Stimulated activated CD4-positive, alpha-beta T cell treated with anti-CD3 and anti-CD28 coated beads, TNF-alpha, amount 100 ng/mL, for 48 hours (primary cell): ENCODE measurements around the gene GNPTG.

Source experiments
- DNase-seq, 3 donors: peaks; one replicate each; pipeline ENCODE4 v3.0.0-alpha.2; 2020; ENCODE audit warnings: low read depth in 3 of 3

The GNPTG gene

DNA sequence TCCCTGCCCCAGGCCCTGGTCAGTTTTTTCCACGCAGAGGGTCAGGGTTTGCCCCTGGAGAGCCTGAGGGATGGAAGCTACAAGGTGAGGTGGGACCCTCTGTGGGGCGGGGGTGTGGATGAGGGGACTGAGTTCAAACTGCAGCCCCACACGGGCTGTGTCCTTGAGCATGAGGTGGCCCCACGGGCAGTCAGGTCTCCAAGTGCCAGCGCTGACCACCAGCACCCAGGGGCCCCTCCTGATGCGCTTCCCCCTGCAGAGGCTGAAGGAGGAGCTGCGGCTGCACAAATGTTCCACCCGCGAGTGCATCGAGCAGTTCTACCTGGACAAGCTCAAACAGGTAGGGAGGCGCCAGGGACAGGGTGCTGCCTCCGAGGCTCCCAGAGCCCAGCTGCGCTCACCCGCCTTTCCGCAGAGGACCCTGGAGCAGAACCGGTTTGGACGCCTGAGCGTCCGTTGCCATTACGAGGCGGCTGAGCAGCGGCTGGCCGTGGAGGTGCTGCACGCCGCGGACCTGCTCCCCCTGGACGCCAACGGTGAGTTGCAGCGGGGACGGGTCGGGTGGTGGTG is 4.4 kb upstream of the GNPTG start:
- no peak for DNase-seq

DNA sequence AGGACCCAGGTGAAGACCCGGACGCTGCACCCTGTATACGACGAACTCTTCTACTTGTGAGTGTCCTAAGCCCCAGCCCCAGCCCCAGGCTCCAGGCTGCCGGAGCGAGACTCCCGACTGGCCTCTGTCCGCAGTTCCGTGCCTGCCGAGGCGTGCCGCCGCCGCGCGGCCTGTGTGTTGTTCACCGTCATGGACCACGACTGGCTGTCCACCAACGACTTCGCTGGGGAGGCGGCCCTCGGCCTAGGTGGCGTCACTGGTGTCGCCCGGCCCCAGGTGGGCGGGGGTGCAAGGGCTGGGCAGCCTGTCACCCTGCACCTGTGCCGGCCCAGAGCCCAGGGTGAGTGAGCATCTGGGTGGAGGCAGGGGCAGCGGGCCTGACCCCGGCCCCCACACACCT is 3.8 kb upstream of the GNPTG start:
- DNase-seq: no peak

DNA sequence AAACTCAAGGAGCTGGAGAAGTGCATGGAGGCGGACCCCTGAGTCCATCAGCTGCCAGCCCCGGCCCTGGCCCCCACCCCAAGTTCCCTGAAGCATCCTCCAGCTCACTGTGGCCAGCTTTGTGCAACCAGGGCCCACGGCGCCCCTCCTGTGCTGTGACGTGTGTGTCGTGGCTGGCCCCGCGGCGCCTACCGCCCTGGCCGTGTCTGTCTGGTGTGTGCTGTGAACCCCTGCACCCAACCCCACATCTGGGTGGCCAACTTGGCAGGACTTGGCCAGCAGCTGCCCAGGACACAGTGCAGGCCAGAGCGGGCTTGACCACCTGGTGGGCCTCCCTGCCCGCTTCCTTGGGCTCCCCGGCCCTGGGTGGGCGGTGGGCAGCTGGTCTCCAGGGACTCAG is 3.3 kb upstream of the GNPTG start:
- no peak for DNase-seq

DNA sequence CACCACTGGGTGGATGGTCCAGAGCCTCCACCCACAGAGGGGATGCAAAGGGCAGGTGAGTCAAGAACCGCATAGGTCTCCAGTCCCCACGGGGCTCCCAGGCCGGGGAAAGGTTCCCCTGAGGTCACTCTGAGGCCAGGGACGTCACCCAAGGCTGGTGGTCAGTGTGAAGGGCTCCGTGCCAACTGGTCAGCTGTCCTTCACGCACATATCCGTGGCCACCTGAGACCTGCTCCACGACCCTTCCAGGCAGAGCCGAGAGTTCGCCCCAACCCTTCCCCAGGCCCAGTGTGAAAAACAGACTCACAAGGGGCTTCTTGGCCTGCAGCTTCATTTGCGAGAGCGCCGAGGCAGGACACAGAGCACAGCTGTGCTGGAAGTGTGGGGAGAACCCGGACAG is 2.8 kb upstream of the GNPTG start:
- DNase-seq: no peak

DNA sequence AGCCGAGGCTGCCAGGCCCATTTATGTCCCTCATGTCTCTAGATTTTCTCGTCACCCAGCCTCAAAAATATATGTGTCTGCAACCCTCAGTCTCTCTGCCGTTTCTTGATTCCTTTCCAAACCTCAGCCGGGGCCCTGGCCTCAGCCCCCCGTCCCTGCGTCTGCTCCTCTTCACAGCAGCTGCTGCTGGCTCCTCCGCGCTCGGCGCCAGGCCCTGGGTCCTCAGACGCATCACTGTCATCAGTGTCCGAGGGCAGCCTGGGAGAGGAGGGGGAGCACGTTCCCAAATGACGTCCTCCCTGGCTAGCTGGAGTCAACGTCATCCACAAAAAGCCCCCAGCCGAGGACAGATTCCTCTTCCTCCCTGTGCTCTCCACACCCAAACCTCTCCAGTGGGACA is 2.4 kb upstream of the GNPTG start:
- DNase-seq: no peak

DNA sequence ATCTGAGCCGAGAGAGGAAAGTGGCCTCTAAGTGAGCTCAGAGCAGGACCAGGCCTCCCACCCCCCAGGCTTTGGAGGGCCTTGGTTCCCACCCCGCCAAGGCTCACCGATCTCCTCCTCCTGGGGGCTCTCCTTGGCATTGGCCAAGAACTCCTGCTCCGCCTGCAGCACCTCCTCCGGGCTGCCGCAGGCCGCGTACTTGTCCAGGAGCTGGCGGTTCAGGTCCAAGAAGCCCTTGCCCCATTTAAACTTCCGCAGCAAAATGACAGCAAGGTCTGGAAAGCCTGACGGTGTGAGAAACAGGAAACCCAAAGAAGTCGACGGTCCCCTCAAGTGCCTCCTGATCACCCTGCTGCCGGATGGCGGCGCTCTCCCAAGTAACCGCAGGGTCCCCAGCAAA is 1.8 kb upstream of the GNPTG start:
- DNase-seq: no peak

DNA sequence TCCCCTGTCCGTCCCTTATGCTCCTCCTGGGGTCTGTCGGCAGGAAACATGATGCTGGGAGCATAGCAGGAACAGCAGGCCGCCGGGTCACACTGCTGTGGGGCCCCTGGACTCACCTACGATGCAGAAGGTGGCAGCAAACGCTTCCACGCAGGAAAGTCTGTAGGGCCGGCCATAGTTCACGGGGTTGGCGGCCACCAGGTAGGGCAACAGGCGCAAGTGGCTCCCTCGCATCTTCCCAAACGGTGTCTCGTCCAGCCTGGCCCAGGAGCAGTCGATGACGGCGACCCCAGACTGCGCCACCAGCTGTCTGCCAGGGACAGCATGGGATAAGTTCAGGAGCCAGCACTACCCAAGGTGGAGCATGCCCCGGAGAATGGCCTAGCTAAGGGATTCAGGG is 1.0 kb upstream of the GNPTG start:
- DNase-seq: no peak

DNA sequence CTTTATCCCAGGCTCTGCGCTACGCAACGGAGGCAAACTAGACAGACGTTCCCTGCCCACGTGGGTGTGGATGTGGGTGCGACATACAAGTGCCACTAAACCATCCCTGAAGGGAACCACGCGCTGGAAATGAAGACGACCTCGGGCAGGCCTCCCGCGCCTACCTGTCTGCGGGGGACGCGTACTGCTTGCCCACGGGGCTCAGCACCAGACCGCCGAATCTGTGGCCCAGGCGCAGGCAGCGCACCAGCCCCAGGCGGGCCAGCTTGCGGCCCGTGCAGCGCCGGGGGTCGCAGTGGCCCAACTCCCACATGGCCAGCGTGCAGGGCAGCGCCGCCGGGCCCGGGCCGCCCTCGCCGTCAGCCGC is 533 bp upstream of the GNPTG start:
- DNase-seq: no peak

DNA sequence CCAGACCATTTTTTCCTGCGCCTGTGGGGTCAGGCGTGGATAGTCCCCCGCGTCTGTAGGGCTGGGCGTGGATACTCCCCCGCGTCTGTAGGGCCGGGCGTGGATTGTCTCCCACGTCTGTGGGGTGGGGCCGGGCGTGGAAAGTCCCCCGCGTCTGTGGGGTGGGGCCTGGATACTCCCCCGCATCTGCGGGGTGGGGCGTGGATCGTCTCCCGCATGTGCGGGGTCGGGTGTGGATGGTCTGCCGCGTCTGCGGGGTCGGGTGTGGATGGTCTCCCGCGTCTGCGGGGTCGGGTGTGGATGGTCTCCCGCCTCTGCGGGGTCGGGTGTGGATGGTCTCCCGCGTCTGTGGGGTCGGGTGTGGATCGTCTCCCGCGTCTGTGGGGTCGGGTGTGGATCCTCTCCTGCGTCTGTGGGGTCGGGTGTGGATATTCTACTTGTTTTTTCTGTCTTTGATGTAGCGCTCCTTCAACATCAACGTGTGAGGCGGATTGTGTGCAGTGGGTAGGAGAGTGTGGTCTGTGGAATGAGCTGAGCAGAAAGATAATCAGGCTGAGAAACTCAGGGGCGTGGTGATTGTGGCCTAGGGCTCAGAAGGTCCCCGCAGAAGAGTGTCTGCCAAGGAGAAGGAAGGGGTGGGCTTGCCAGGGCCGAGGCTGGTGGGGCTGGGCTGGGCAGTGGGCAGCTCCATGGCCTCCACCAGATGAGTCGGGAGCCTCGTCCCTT is 3.2 kb downstream of the GNPTG start:
- DNase-seq: no peak

DNA sequence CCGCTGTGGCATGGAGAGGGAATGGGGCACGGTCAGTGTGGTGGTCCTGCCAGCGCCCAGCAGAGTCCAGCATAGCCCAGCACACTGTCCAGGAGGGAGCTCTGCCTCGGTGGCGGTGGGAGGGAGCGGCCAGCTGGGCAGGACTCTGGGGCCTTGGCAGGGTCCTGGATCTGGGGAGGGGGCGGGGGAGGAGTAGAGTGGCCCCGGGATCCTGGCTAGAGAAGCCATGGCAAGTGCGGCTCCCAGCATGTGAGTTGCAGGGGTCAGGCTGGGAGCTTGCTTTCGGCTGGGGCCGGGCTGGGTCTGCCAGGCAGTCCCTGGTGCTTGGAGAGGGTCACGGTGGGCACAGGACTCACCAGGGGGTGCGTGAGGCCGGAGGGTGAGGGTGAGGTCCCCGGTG is 3.9 kb downstream of the GNPTG start:
- DNase-seq: no peak

DNA sequence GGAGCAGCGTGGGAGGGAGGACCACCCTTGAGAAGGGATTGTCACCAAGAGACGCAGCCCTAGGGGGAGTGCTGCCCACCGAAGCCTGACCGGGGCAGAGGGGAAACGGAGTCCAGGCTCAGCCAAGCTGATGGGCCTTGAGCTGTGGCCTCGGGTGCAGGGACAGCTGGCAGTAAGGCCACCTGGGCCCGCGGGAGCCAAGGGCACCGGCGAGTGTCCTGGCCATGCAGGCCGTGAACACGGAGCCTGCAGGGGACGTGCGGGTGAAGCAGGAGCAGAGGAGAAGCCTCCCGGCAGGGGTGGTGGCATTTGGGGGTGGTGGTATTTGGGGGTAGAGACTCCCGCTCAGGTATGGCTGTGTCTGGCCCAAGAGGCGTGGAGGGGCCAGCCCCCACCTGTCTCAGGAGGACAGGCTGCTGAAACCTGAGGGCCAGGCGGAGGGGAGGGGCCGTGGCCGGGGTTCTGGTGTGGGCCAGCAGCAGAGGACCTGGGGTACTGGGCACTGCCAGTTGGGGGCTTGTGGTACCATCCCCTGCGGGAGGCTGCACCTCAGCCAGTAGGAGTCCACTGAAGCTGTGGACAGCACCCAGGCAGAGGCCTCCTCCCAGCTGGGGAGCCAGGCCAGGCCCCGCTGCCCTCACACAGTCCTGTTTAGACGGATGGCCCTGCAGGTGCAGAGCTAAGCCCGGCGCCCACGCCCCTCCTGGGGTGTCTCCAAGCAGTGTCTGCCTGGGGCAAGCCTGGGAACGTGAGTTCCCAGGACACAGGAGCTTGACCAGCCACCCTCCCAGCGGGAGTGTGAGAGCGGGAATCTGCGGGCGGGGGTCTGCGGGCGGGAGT is 4.5 kb downstream of the GNPTG start:
- DNase-seq: no peak

DNA sequence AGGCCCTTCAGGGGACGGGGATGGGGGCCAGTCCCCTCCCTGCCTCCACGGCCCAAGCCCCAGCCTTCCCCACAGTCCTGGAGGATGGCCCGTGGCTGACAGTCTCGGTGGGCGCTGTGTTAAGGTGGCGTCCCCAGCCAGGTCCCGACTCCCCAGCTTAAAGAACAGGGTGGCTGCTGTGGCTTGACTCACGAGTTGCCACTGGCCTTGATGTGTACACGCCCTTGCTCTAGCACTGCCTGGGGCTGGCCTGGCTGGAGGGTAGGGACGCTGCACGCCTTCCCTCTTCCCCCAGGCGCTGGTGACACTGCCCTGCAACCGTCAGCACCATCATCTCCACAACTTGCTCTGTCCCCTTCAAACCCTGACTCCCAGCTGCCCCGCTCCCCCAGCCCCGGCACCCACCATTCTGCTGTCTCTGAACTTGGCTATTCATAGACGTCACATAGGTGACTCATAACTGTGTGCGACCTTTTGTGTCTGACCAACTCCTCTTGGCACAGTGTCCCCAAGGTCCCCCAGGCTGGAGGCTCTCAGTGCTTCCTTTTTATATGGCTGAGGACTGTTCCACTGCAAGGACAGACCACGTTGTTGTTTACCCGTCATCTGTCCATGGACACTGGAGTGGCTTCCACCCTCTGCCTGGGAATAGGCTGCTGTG is 6.3 kb downstream of the GNPTG start:
- no peak for DNase-seq

DNA sequence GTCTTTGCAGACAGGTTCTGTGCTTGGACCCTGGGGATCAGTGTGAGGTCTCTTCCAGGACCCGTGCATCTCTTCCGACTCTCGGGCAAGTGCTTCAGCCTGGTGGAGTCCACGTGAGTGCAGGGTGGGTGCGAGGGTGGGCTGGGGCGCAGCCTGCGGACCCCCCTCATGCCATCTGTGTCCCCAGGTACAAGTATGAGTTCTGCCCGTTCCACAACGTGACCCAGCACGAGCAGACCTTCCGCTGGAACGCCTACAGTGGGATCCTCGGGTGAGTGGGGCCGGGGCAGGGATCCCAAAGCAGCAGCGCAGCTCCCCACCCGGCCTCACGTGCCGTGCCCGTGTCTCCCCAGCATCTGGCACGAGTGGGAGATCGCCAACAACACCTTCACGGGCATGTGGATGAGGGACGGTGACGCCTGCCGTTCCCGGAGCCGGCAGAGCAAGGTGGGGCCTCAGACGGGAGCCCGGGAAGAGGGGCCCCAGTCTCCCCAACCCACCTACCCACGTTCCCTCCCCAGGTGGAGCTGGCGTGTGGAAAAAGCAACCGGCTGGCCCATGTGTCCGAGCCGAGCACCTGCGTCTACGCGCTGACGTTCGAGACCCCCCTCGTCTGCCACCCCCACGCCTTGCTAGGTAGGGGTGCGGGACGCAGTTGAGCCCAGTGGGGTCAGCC is 10.1 kb downstream of the GNPTG start:
- no peak for DNase-seq

DNA sequence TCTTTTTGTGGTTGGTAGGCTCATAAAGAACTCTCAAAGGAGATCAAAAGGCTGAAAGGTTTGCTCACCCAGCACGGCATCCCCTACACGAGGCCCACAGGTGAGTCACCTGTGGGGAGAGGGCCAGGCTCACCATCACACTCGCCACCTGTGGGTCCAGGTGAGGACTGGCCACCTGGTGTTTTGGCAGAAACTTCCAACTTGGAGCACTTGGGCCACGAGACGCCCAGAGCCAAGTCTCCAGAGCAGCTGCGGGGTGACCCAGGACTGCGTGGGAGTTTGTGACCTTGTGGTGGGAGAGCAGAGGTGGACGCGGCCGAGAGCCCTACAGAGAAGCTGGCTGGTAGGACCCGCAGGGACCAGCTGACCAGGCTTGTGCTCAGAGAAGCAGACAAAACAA is 11.1 kb downstream of the GNPTG start:
- DNase-seq: no peak

DNA sequence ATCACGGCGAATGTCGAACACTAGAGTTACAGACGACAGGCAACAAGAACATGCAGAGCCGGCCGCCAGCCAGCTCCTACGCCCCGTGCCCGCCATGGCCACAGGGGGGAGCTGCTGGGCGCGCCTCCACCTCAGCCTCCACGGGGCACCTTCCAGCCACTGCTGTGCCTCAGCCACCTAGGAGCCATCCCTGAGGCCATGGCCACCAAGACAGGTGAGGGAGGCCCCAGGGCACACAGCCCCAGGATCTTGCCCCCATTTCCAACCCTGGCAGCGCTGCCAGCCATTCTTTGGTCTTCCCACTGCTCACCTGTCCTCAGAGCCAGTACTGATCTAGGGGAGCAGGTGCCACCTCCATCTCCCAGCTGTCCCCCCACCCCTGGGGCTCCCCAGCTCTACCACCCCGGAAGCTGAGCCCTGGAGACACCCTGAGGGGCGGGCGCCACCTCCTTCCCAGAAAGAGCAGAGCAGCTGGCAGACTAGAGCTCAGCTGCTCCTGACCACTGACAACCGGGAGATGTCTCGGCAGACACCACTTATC is 11.8 kb downstream of the GNPTG start:
- DNase-seq: peak; percentile 46 to 70 (median 52)

DNA sequence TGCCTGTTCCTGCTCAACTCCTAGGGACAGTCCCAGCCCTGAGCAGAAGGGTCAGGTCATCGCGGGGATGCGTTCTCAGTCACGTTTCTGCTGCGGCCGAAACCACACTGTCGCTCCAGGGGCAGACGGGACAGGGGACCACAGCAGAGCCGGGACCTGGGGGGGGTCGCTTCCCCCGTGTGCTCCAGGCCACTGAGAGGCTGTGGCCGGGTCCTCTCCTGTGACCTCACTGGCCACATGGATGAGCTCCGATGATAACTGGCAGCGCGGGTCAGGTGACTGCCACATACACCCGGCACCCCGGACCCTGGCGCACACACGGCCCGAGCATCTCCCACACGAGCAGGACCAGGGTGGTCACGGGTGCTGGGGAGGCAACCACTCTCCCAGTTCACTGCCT is 12.8 kb downstream of the GNPTG start:
- no peak for DNase-seq

DNA sequence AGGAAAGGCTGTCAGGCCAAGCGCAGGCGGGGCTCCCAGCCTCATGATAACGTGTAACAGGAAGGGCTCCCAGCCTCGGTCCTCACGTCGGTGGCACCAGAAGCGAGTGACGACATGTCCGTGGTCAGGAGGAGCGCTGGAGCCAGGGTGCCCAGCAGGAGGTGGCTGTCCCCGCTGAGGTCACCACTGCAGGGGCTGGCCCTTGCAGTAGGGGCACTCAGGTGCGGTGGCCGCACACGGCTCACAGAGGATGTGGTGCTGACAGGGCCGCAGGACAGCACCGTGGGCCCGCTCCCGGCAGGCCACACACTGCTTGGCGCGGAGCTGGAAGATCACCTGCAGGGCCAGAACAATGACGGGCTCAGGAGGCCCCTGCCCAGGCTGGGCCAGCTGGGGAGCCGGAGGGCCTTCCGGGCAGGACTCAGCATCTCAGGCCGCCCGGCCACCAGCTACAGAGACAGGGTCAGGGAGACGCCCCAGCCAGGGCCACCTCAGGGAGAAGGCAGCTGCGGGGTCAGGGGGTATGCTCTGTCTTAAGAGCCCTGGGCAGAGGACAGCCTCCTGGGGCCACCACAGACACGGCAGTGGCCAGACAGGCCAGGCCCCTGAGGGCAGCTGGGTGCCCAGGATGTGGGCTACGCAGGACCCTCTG is 14.5 kb downstream of the GNPTG start:
- no peak for DNase-seq

DNA sequence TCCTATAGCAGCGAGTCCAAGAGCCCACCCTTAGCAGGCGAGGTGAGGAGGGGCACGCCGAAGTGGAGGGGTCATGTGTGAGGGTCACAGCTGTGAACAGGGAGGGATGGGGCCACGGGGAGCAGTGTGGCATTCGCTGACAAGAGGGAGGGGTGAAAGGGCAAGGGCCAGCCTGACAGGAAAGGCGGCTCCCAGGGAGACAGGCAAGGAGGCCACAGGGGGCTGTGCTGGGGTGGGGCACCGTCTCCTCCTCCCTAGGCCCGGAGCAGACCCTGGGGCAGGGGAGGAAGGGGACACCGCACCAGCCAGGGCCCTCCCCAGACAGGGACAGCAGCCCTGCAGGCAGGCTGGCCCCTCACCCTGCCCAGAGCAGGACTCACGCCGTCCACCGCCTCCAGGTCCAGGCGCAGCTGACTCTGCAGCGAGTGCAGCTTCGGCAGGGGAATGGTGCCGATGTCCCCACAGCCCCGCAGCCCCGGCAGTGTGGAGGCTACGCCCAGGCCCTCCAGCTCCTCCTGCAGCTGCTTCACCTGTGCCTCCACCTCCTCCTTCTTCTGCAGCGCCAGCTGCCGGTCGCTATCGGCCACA is 15.1 kb downstream of the GNPTG start:
- no peak for DNase-seq

DNA sequence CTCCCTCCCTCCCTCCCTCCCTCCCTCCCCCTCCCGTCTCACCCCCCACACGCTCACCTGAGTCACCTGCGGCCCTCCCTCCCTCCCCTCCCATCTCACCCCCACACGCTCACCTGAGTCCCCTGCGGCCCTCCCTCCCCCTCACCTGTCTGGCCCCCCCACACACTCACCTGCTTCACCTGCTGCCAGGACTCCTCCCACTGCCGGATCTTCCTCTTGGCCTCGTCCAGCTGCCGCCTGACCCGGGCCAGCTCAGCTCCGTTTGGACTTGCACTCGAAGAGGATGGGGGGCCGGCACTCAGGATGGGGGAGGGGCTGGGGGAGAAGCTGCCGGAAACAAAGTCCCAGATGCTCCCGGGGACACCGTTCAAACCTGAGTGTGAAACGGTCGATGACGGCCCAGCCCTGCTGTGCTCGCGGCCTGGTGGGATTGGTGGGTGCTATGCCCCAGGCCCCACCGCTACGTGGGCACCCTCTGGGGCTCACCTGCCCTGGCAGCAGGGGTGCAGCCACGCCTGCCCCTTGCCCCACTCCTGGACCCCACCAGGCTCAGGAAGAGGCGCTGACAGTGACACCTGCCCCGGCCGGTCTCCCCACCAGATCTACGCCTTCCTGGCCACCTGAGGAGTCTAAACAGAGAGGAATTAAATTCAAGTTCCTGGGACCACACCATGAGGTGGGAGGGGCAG is 15.9 kb downstream of the GNPTG start:
- no peak for DNase-seq
